Measurements from ENCODE around the gene CCDC124.

DNA sequence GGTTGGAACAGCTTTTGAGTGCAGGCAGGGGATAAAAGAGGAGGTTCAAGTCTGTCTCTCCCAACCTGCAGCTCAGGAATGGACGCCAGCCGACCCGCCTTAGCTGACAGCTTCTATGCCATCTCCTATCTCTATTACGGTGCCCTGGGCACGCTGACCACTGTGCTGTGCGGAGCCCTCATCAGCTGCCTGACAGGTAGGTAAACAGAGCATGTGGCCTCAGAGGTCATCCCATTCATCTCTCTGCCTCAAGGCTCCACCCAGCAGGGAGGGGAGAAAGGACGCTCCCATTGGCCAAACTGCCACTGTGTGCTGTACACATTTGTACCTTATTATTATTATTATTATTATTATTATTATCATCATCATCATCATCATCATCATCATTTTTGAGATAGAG is 44.6 kb upstream of the CCDC124 start:
- TF ChIP-seq CTCF (IDR thresholded peaks at IDR 0.05; ENCODE audit: insufficient read depth, low read length, poor library complexity, severe bottlenecking) (no peak), EZH2phosphoT487 (conservative IDR thresholded peaks at IDR 0.05; ENCODE audit: low read length) (no peak)
